Thyroid gland (tissue), 4 donors: ENCODE results near the gene USP34.

ENCODE experiments used
- CTCF ChIP-seq, 6 experiments: fragments of 200-600 bp in 3 of 6; fragments of 450-650 bp in 3 of 6; sonication (generic) in 3 of 6; IDR thresholded peaks; one replicate each; pipeline ENCODE4 v1.5.1; 2016 to 2019; ENCODE audit warnings: antibody characterized with exemption in 6 of 6, mild to moderate bottlenecking in 2 of 6, inconsistent platforms in 1 of 6, moderate library complexity in 1 of 6
- POLR2A ChIP-seq, 2 donors: fragments of 450-650 bp; IDR thresholded peaks; one replicate each; pipeline ENCODE4 v1.6.1; 2017; ENCODE audit warnings: antibody characterized with exemption in 2 of 2, mild to moderate bottlenecking in 2 of 2, moderate library complexity in 1 of 2

GRCh38 chr2:61359058-61359457 lies 111.8 kb downstream of the USP34 start:
- TF ChIP-seq POLR2A (IDR thresholded peaks at IDR 0.05) (no peak), CTCF (IDR thresholded peaks at IDR 0.05) (no peak)
